Measurements from ENCODE around the gene SCGB1A1. TPM values are rescaled to one million over a fixed set of nuclear protein-coding genes. Genes with fewer than 3 reads are reported as not detected.

SCGB1A1 gene
- total and polyA plus RNA-seq, 2 of the 13 experiments (the other 11 are each of a cell fraction or from before 2014, with no cell fraction given): not detected

- TF ChIP-seq ZNF644 (CRISPR knock-in tag; IDR thresholded peaks at IDR 0.05; ENCODE audit: low read depth) (no peak), ESRRA (CRISPR knock-in tag; IDR thresholded peaks at IDR 0.05; ENCODE audit: low read depth) (no peak), ZFP41 (CRISPR knock-in tag; IDR thresholded peaks at IDR 0.05; ENCODE audit: borderline replicate concordance) (no peak), CHCHD3 (CRISPR knock-in tag; IDR thresholded peaks at IDR 0.05) (no peak), ZBTB46 (CRISPR knock-in tag; IDR thresholded peaks at IDR 0.05; ENCODE audit: borderline replicate concordance) (no peak)
Observed at GRCh38 chr11:62373464-62374119, 45.2 kb upstream of the SCGB1A1 start (continued).

GRCh38 chr11:62374801-62375200, 44.0 kb upstream of the SCGB1A1 start:
- intact Hi-C loops (cut with micrococcal nuclease; ENCODE audit: unreplicated experiment) (no loop called here), in situ Hi-C loops (cut with HindIII; ENCODE audit: extremely low pct_ligation_motif_present, low pct_unique_long_range_greater_than_20kb) (no loop called here)
- no peaks in the 10 kb centered on the region; a peak in 2 of 5 replicates for H3K36me3 ChIP-seq (replicated peaks in 1 of 2; ENCODE audit: control insufficient read depth in 1 of 2, insufficient read depth in 2 of 2, low read length in 2 of 2)
- no peak overlapping the region for H3K9ac ChIP-seq (ENCODE audit: insufficient read depth, low read depth, low read length)
- TF ChIP-seq EZH2 (conservative IDR thresholded peaks at IDR 0.05; ENCODE audit: low read depth, low read length) (no peak), RFX5 (IDR thresholded peaks at IDR 0.05; ENCODE audit: low read depth, low read length) (no peak), ELF4 (CRISPR knock-in tag; IDR thresholded peaks at IDR 0.05; ENCODE audit: borderline replicate concordance) (no peak), KDM5B (CRISPR knock-in tag; IDR thresholded peaks at IDR 0.05; ENCODE audit: borderline replicate concordance) (no peak), SATB2 (CRISPR knock-in tag; IDR thresholded peaks at IDR 0.05) (no peak), PAWR (CRISPR knock-in tag; IDR thresholded peaks at IDR 0.05; ENCODE audit: borderline replicate concordance) (no peak), GABPB1 (CRISPR knock-in tag; IDR thresholded peaks at IDR 0.05) (no peak), CHD2 (IDR thresholded peaks at IDR 0.05; ENCODE audit: low read depth, low read length) (no peak), HCFC1 (IDR thresholded peaks at IDR 0.05; ENCODE audit: low read depth, low read length) (no peak), ZFP36L1 (CRISPR knock-in tag; IDR thresholded peaks at IDR 0.05) (no peak), ZMYM3 (CRISPR knock-in tag; IDR thresholded peaks at IDR 0.05) (no peak), KAT2B (IDR thresholded peaks at IDR 0.05; ENCODE audit: borderline replicate concordance, low read depth, low read length) (no peak), ZFP37 (CRISPR knock-in tag; IDR thresholded peaks at IDR 0.05; ENCODE audit: borderline replicate concordance) (no peak), TFE3 (CRISPR knock-in tag; IDR thresholded peaks at IDR 0.05) (no peak), MXI1 (IDR thresholded peaks at IDR 0.05; ENCODE audit: borderline replicate concordance, low read depth, low read length) (no peak), MAZ (IDR thresholded peaks at IDR 0.05; ENCODE audit: borderline replicate concordance, low read depth, low read length) (no peak), MAZ (CRISPR knock-in tag; IDR thresholded peaks at IDR 0.05; ENCODE audit: low read depth) (no peak), AGO2 (optimal IDR thresholded peaks at IDR 0.05; ENCODE audit: low read depth, low read length) (no peak)
- no peaks in the 10 kb centered on the region for H4K20me1 ChIP-seq (ENCODE audit: insufficient read depth, low read length)
- H3K27me3 ChIP-seq (ENCODE audit: control insufficient read depth in 1 of 2, insufficient read depth in 2 of 2, low read length in 2 of 2): no peaks in the 10 kb centered on the region
- no peaks in the 10 kb centered on the region for H3K79me2 ChIP-seq (ENCODE audit: insufficient read depth, low read length)
- BruUV-seq (replicated peaks): no TSS peak
- FAIRE-seq (no peak), ATAC-seq (no peak), DNase-seq (ENCODE audit: low spot score) (no peak)
- no peaks in the 10 kb centered on the region for H3K4me1 ChIP-seq (ENCODE audit: insufficient read depth, low read length)
- H3K9me3 ChIP-seq (ENCODE audit: low read length): no peaks in the 10 kb centered on the region
- ChIA-PET CTCF (ENCODE audit: low intra/inter-chr PET ratio, low total read pairs) (no interaction called here), POLR2A (no interaction called here)
- H3K4me2 ChIP-seq (ENCODE audit: low read depth, low read length): no peak overlapping the region
- 96% methylated on average over 7 of the region's 9 CpGs for WGBS (ENCODE audit: low lambda C conversion rate)
- no peak overlapping the region for H3K4me3 ChIP-seq (replicated peaks in 1 of 3; ENCODE audit: insufficient read depth in 1 of 3, low read depth in 2 of 3, low read length in 3 of 3)
- H2AFZ ChIP-seq (ENCODE audit: low read length): no peak overlapping the region
- no peak overlapping the region for H3K27ac ChIP-seq (ENCODE audit: extremely low read length, insufficient read depth, low read length)
